NCI-H1417 (cell line): ENCODE data around the gene NFKBIA.
A peak's percentile ranks its signal among the peaks of the same experiment; 100 is the strongest.
"Not testable (repeated sequence)": the region's sequence is repeated elsewhere in the genome, so short reads cannot be mapped to it uniquely, and the experiment has no call there.

Source experiments
- DNase-seq, 3 experiments: peaks; one replicate each; lab custom pipeline; 2025; lab: John Stamatoyannopoulos, UW

Gene NFKBIA

GRCh38 chr14:35390577-35391387, 13.8 kb downstream of the NFKBIA start:
- DNase-seq = peak in 2 of 3 experiments; percentile 17 to 74

GRCh38 chr14:35389315-35389667, 15.3 kb downstream of the NFKBIA start:
- DNase-seq = no peak

- DNase-seq = no peak
These were observed 15.8 kb downstream of the NFKBIA start for GRCh38 chr14:35388656-35389314.

GRCh38 chr14:35387713-35388579, 16.6 kb downstream of the NFKBIA start:
- no peak for DNase-seq

- no peak for DNase-seq
These were observed 17.3 kb downstream of the NFKBIA start for GRCh38 chr14:35387219-35387618.

- DNase-seq = peak in 1 of 3 experiments; percentile 93
These were observed 17.9 kb downstream of the NFKBIA start for GRCh38 chr14:35386673-35387125.

- peak; percentile 68 to 97 (median 84) for DNase-seq
These were observed 19.3 kb downstream of the NFKBIA start for GRCh38 chr14:35385042-35385839.

- no peak for DNase-seq
These were observed 20.0 kb downstream of the NFKBIA start for GRCh38 chr14:35384455-35385041.

- DNase-seq = no peak
These were observed 20.7 kb downstream of the NFKBIA start for GRCh38 chr14:35383569-35384454.

GRCh38 chr14:35380794-35381193, 23.8 kb downstream of the NFKBIA start:
- no peak for DNase-seq

GRCh38 chr14:35379234-35379933, 25.2 kb downstream of the NFKBIA start:
- DNase-seq = not testable (repeated sequence)

GRCh38 chr14:35378425-35379233, 25.9 kb downstream of the NFKBIA start:
- DNase-seq = no peak

- DNase-seq = no peak
These were observed 29.0 kb downstream of the NFKBIA start for GRCh38 chr14:35375558-35376025.

GRCh38 chr14:35374263-35374712, 30.3 kb downstream of the NFKBIA start:
- DNase-seq = no peak

GRCh38 chr14:35373208-35373607, 31.3 kb downstream of the NFKBIA start:
- DNase-seq = not testable (repeated sequence)

GRCh38 chr14:35370969-35371368, 33.6 kb downstream of the NFKBIA start:
- DNase-seq = no peak

GRCh38 chr14:35369701-35370191, 34.8 kb downstream of the NFKBIA start:
- DNase-seq = peak in 1 of 3 experiments; percentile 91
